ENCODE data around the gene APC2. TPM values are rescaled to one million over a fixed set of nuclear protein-coding genes. Genes with fewer than 3 reads are reported as not detected.

APC2 gene
- total RNA-seq, 4 donors from 2014 or later, result 0.02 to 1.2 (median 0.35) TPM

GRCh38 chr19:1457892-1458291 is 8.0 kb downstream of the APC2 start:
- TF ChIP-seq CTCF (IDR thresholded peaks at IDR 0.05), result no peak
- TF ChIP-seq POLR2A (IDR thresholded peaks at IDR 0.05), result no peak
- no peak for TF ChIP-seq POLR2AphosphoS5 (IDR thresholded peaks at IDR 0.05)
- no peak for TF ChIP-seq EP300 (IDR thresholded peaks at IDR 0.05)
- no peak for ATAC-seq
- Histone ChIP-seq H3K4me3 (no peak overlapping the region), H3K9me3 (no peaks in the 10 kb centered on the region), H3K4me1 (peaks cover 0 to 41% (median 14%) of the 10 kb centered on the region in 3 donors), H3K36me3 (peaks cover 0 to 26% of the 10 kb centered on the region in 2 donors), H3K27me3 (peaks cover 57% of the 10 kb centered on the region), H3K27ac (no peak overlapping the region)
- WGBS, 2 donors (ENCODE audit: low coverage in 1 of 2), result 74% methylated on average over 6 of the region's 16 CpGs; no CpG with 5 or more reads in 1 of the 2 donors

GRCh38 chr19:1459479-1459878 is 9.6 kb downstream of the APC2 start:
- no peak for TF ChIP-seq CTCF (IDR thresholded peaks at IDR 0.05)
- no peak for TF ChIP-seq POLR2A (IDR thresholded peaks at IDR 0.05)
- TF ChIP-seq EP300 (IDR thresholded peaks at IDR 0.05), result no peak
- TF ChIP-seq POLR2AphosphoS5 (IDR thresholded peaks at IDR 0.05), result no peak
- WGBS, 2 donors (ENCODE audit: low coverage in 1 of 2), result 50% methylated on average over 2 of the region's 9 CpGs; no CpG with 5 or more reads in 1 of the 2 donors

GRCh38 chr19:1460033-1460995 is 10.4 kb downstream of the APC2 start:
- 60 to 100% methylated on average over 1 of the region's 36 CpGs for WGBS, 2 donors (ENCODE audit: low coverage in 1 of 2)
- H3K4me1 ChIP-seq, result peaks cover 0 to 22% (median 2%) of the 10 kb centered on the region in 3 donors
- no peak for TF ChIP-seq EP300 (IDR thresholded peaks at IDR 0.05)
- TF ChIP-seq POLR2AphosphoS5 (IDR thresholded peaks at IDR 0.05), result no peak
- TF ChIP-seq CTCF (IDR thresholded peaks at IDR 0.05), result no peak
- no peak for TF ChIP-seq POLR2A (IDR thresholded peaks at IDR 0.05)
- H3K27me3 ChIP-seq, result peaks cover 55% of the 10 kb centered on the region
- no peak overlapping the region for H3K27ac ChIP-seq
- no peak overlapping the region for H3K4me3 ChIP-seq
- peaks cover 0 to 29% of the 10 kb centered on the region in 2 donors for H3K36me3 ChIP-seq
- ATAC-seq, result no peak
- no peaks in the 10 kb centered on the region for H3K9me3 ChIP-seq

More at GRCh38 chr19:1459479-1459878, 9.6 kb downstream of the APC2 start:
- peaks cover 0 to 26% of the 10 kb centered on the region in 2 donors for H3K36me3 ChIP-seq
- ATAC-seq, result no peak
- peaks cover 0 to 28% (median 6%) of the 10 kb centered on the region in 3 donors for H3K4me1 ChIP-seq
- H3K27me3 ChIP-seq, result peaks cover 55% of the 10 kb centered on the region
- no peaks in the 10 kb centered on the region for H3K9me3 ChIP-seq
- H3K4me3 ChIP-seq, result no peak overlapping the region
- no peak overlapping the region for H3K27ac ChIP-seq

GRCh38 chr19:1461862-1462261 is 11.9 kb downstream of the APC2 start:
- Histone ChIP-seq H3K9me3 (no peaks in the 10 kb centered on the region), H3K27me3 (peaks cover 55% of the 10 kb centered on the region), H3K36me3 (peaks cover 0 to 44% of the 10 kb centered on the region in 2 donors), H3K4me1 (peaks cover 0 to 22% (median 2%) of the 10 kb centered on the region in 3 donors), H3K4me3 (no peak overlapping the region), H3K27ac (no peak overlapping the region)
- ATAC-seq, result no peak
- 85% methylated on average over 4 of the region's 24 CpGs; no CpG with 5 or more reads in 1 of the 2 donors for WGBS, 2 donors (ENCODE audit: low coverage in 1 of 2)
- TF ChIP-seq EP300 (IDR thresholded peaks at IDR 0.05) (no peak), POLR2AphosphoS5 (IDR thresholded peaks at IDR 0.05) (no peak), POLR2A (IDR thresholded peaks at IDR 0.05) (no peak), CTCF (IDR thresholded peaks at IDR 0.05) (no peak)
